HepG2 (cell line): ENCODE results near the gene CRTC2. TPM values are rescaled to one million over a fixed set of nuclear protein-coding genes. Genes with fewer than 3 reads are reported as not detected.
A peak's percentile ranks its signal among the peaks of the same experiment; 100 is the strongest.

Experiments used
- HNRNPK ChIP-seq: fragments of 200-400 bp; formaldehyde crosslinking; IDR thresholded peaks from 2 replicates; pipeline ENCODE4 v1.6.1; 2018; ENCODE audit warnings: low read length, low read depth, moderate library complexity, mild to moderate bottlenecking; ENCODE audit not compliant: poor library complexity, severe bottlenecking
- HNRNPL ChIP-seq: fragments of 200-400 bp; formaldehyde crosslinking; IDR thresholded peaks from 2 replicates; pipeline ENCODE4 v1.6.1; 2017; ENCODE audit warnings: mild to moderate bottlenecking, low read depth, low read length
- MXI1 ChIP-seq: IDR thresholded peaks from 3 replicates; pipeline ENCODE4 v1.6.1; 2012; ENCODE audit warnings: low read depth, low read length, inconsistent platforms, borderline replicate concordance
- NFKBIZ ChIP-seq: IDR thresholded peaks from 2 replicates; pipeline ENCODE4 v1.6.1; 2018; ENCODE audit warnings: missing genetic modification reagents, missing compliant biosample characterization
- PRMT3 ChIP-seq: sonication (generic); formaldehyde crosslinking; IDR thresholded peaks from 2 replicates; pipeline ENCODE4 v1.8.1; 2022; ENCODE audit warnings: low read depth, mild to moderate bottlenecking, moderate library complexity, missing genetic modification reagents, borderline replicate concordance
- TARDBP ChIP-seq: sonication (generic); formaldehyde crosslinking; IDR thresholded peaks from 2 replicates; pipeline ENCODE4 v1.8.0; 2022; ENCODE audit warnings: mild to moderate bottlenecking, missing genetic modification reagents
- ZFP36L1 ChIP-seq: sonication (generic); formaldehyde crosslinking; IDR thresholded peaks from 2 replicates; pipeline ENCODE4 v1.8.0; 2022; ENCODE audit warnings: mild to moderate bottlenecking, missing genetic modification reagents, moderate library complexity
- ZFP62 ChIP-seq: sonication (generic); formaldehyde crosslinking; IDR thresholded peaks from 2 replicates; pipeline ENCODE4 v1.4.0; 2020; ENCODE audit warnings: missing genetic modification reagents
- ZNF33A ChIP-seq: sonication (generic); formaldehyde crosslinking; IDR thresholded peaks from 2 replicates; pipeline ENCODE4 v1.5.1; 2020; ENCODE audit warnings: missing genetic modification reagents, mild to moderate bottlenecking, moderate library complexity, borderline replicate concordance
- ZNF737 ChIP-seq: sonication (generic); formaldehyde crosslinking; IDR thresholded peaks from 2 replicates; pipeline ENCODE4 v1.5.0; 2020; ENCODE audit warnings: missing genetic modification reagents, mild to moderate bottlenecking, borderline replicate concordance
- polyA plus RNA-seq, 8 experiments: library from polyadenylated mRNA; depleted of rRNA in 3 of 8; stranded (reverse) in 7 of 8; unstranded in 1 of 8; fragments of >200 nt; fragmentation: Illumina TruSeq in 4 of 8; extraction: Trizol in 4 of 8; gene quantifications; 2 replicates each; pipeline versions ENCODE4 v1.2.1 to v1.2.3, GENCODE V29; 2011 to 2016; ENCODE audit warnings: low read depth in 4 of 8, missing spikeins in 1 of 8, mixed read lengths in 1 of 8; ENCODE audit not compliant: insufficient read depth in 1 of 8
- total RNA-seq, 5 experiments: library from RNA; depleted of rRNA; stranded (reverse); fragments of >200 nt; fragmentation: Illumina TruSeq; extraction: Trizol; gene quantifications; 2 replicates each; pipeline ENCODE4 v1.2.3, GENCODE V29; 2016; ENCODE audit warnings: low read depth in 1 of 5
- TF ChIP-seq, protein P1 (sequence below): sonication (generic); formaldehyde crosslinking; IDR thresholded peaks from 2 replicates; pipeline ENCODE4 v1.5.1; 2020; ENCODE audit warnings: mild to moderate bottlenecking, missing genetic modification reagents, borderline replicate concordance
- TF ChIP-seq, protein P2 (sequence below): IDR thresholded peaks from 2 replicates; pipeline ENCODE4 v1.6.1; 2016; ENCODE audit warnings: mild to moderate bottlenecking
- TF ChIP-seq, protein P3 (sequence below): sonication (generic); formaldehyde crosslinking; conservative IDR thresholded peaks from 2 replicates; pipeline ENCODE4 v1.4.0; 2020; ENCODE audit warnings: missing genetic modification reagents
- TF ChIP-seq, protein P4 (sequence below): sonication (generic); formaldehyde crosslinking; IDR thresholded peaks from 2 replicates; pipeline ENCODE4 v1.4.0; 2020; ENCODE audit warnings: missing genetic modification reagents, borderline replicate concordance

The CRTC2 gene
- total and polyA plus RNA-seq, 2 of the 13 experiments (the other 11 are each of a cell fraction or from before 2014, with no cell fraction given) = 6.1 to 26.7 TPM

DNA sequence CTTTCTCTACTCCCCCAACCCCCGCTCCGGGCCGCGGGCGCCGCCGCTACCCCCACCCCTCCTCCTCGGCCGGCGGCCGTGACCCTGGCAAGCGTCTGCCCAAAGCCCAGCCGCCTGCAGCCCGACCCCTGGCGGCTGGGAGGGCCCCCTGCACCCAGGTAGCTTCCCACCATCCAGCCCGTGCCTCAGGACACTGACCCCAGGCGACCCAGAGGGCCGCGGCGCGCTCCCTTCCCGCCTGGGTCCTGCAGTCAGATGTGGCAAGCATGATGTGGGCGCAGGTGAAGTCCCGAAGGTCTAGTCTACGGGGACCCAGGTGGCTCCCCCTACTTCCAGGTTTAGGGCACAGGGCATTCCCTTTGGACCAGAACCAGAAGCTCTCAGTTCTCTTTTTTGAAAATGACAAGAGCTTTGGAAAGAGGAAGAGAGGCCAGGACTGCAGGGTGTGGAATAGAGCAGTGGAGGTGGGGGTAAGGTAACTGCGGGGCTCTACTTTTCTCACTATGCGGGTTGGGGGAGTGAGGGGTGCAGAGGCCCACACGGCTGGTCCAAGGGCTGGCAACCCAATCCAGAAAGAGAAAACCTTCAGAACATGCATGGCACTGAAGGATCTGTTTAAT lies 11.7 kb downstream of the CRTC2 start, which contains the start of gene DENND4B (continued):
- TF ChIP-seq, protein P1, sequence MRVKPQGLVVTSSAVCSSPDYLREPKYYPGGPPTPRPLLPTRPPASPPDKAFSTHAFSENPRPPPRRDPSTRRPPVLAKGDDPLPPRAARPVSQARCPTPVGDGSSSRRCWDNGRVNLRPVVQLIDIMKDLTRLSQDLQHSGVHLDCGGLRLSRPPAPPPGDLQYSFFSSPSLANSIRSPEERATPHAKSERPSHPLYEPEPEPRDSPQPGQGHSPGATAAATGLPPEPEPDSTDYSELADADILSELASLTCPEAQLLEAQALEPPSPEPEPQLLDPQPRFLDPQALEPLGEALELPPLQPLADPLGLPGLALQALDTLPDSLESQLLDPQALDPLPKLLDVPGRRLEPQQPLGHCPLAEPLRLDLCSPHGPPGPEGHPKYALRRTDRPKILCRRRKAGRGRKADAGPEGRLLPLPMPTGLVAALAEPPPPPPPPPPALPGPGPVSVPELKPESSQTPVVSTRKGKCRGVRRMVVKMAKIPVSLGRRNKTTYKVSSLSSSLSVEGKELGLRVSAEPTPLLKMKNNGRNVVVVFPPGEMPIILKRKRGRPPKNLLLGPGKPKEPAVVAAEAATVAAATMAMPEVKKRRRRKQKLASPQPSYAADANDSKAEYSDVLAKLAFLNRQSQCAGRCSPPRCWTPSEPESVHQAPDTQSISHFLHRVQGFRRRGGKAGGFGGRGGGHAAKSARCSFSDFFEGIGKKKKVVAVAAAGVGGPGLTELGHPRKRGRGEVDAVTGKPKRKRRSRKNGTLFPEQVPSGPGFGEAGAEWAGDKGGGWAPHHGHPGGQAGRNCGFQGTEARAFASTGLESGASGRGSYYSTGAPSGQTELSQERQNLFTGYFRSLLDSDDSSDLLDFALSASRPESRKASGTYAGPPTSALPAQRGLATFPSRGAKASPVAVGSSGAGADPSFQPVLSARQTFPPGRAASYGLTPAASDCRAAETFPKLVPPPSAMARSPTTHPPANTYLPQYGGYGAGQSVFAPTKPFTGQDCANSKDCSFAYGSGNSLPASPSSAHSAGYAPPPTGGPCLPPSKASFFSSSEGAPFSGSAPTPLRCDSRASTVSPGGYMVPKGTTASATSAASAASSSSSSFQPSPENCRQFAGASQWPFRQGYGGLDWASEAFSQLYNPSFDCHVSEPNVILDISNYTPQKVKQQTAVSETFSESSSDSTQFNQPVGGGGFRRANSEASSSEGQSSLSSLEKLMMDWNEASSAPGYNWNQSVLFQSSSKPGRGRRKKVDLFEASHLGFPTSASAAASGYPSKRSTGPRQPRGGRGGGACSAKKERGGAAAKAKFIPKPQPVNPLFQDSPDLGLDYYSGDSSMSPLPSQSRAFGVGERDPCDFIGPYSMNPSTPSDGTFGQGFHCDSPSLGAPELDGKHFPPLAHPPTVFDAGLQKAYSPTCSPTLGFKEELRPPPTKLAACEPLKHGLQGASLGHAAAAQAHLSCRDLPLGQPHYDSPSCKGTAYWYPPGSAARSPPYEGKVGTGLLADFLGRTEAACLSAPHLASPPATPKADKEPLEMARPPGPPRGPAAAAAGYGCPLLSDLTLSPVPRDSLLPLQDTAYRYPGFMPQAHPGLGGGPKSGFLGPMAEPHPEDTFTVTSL (CRISPR knock-in tag) = no peak
- TF ChIP-seq ZNF33A (CRISPR knock-in tag) (no peak), NFKBIZ (CRISPR knock-in tag) (0 out of 2 replicates have a peak, but pooled peaks have one; percentile 29), PRMT3 (CRISPR knock-in tag) (no peak), TARDBP (CRISPR knock-in tag) (peak; percentile 34; the same call in 1 of the 2 replicates), HNRNPL (0 out of 2 replicates have a peak, but pooled peaks have one; percentile 41), ZFP36L1 (CRISPR knock-in tag) (no peak), ZFP62 (no peak), ZNF737 (CRISPR knock-in tag) (no peak), HNRNPK (no peak), MXI1 (peak; percentile 65; the same call in 1 of the 3 replicates)
- TF ChIP-seq, protein P2, sequence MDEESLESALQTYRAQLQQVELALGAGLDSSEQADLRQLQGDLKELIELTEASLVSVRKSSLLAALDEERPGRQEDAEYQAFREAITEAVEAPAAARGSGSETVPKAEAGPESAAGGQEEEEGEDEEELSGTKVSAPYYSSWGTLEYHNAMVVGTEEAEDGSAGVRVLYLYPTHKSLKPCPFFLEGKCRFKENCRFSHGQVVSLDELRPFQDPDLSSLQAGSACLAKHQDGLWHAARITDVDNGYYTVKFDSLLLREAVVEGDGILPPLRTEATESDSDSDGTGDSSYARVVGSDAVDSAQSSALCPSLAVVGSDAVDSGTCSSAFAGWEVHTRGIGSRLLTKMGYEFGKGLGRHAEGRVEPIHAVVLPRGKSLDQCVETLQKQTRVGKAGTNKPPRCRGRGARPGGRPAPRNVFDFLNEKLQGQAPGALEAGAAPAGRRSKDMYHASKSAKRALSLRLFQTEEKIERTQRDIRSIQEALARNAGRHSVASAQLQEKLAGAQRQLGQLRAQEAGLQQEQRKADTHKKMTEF (CRISPR knock-in tag) = peak; percentile 22
- TF ChIP-seq, protein P3, sequence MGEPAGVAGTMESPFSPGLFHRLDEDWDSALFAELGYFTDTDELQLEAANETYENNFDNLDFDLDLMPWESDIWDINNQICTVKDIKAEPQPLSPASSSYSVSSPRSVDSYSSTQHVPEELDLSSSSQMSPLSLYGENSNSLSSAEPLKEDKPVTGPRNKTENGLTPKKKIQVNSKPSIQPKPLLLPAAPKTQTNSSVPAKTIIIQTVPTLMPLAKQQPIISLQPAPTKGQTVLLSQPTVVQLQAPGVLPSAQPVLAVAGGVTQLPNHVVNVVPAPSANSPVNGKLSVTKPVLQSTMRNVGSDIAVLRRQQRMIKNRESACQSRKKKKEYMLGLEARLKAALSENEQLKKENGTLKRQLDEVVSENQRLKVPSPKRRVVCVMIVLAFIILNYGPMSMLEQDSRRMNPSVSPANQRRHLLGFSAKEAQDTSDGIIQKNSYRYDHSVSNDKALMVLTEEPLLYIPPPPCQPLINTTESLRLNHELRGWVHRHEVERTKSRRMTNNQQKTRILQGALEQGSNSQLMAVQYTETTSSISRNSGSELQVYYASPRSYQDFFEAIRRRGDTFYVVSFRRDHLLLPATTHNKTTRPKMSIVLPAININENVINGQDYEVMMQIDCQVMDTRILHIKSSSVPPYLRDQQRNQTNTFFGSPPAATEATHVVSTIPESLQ (CRISPR knock-in tag) = no peak
- TF ChIP-seq, protein P4, sequence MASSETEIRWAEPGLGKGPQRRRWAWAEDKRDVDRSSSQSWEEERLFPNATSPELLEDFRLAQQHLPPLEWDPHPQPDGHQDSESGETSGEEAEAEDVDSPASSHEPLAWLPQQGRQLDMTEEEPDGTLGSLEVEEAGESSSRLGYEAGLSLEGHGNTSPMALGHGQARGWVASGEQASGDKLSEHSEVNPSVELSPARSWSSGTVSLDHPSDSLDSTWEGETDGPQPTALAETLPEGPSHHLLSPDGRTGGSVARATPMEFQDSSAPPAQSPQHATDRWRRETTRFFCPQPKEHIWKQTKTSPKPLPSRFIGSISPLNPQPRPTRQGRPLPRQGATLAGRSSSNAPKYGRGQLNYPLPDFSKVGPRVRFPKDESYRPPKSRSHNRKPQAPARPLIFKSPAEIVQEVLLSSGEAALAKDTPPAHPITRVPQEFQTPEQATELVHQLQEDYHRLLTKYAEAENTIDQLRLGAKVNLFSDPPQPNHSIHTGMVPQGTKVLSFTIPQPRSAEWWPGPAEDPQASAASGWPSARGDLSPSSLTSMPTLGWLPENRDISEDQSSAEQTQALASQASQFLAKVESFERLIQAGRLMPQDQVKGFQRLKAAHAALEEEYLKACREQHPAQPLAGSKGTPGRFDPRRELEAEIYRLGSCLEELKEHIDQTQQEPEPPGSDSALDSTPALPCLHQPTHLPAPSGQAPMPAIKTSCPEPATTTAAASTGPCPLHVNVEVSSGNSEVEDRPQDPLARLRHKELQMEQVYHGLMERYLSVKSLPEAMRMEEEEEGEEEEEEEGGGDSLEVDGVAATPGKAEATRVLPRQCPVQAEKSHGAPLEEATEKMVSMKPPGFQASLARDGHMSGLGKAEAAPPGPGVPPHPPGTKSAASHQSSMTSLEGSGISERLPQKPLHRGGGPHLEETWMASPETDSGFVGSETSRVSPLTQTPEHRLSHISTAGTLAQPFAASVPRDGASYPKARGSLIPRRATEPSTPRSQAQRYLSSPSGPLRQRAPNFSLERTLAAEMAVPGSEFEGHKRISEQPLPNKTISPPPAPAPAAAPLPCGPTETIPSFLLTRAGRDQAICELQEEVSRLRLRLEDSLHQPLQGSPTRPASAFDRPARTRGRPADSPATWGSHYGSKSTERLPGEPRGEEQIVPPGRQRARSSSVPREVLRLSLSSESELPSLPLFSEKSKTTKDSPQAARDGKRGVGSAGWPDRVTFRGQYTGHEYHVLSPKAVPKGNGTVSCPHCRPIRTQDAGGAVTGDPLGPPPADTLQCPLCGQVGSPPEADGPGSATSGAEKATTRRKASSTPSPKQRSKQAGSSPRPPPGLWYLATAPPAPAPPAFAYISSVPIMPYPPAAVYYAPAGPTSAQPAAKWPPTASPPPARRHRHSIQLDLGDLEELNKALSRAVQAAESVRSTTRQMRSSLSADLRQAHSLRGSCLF (CRISPR knock-in tag) = no peak
